NK-92 treated with Interleukin-12 subunit alpha and Interleukin-12 subunit beta, amount 100 ng/mL, for 24 hours (cell line): ENCODE data around the gene CDK11B.
"Not testable (repeated sequence)": the region's sequence is repeated elsewhere in the genome, so short reads cannot be mapped to it uniquely, and the experiment has no call there.

Source experiments
- DNase-seq: peaks from one replicate; lab custom pipeline; 2025; lab: John Stamatoyannopoulos, UW

The CDK11B gene

DNA sequence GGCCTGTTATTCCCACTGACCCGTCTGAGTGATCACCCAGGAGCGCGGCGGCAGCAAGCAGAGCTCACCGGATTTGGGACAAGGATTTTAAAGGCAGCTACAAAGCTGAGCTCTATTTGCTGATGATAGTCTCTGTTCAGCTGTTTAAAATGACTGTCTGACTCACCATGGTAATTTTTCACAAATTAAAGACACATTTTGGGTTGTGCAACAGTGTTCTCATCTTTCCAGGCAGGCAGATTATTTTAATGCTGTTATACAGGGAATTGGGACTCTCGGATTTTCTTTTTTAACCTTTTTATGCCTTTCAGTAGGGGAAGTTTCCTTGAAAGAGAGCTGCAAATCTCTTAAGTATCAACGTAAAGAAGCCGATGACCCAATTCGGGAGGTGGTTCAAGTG, 3.6 kb upstream of the CDK11B start:
- DNase-seq, result not testable (repeated sequence)

DNA sequence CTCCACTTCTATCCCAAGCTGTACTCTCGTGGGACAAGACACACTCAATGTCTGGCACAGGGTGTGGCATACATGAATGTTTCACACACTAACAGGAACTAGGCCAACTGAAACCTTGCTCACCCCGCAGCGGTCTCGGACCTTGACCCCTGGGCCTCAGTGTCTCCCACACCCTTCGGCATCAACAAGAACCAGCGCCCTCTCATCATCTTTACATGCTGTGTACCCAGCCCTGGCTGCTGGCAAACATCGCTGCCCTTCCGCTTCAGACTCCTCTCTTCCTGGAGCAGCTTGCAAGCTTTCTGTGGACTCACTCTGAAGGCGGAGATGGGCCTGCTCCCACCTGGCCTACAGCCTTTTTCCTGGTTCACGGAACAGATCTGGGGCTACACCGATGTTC, 10.5 kb downstream of the CDK11B start:
- not testable (repeated sequence) for DNase-seq

DNA sequence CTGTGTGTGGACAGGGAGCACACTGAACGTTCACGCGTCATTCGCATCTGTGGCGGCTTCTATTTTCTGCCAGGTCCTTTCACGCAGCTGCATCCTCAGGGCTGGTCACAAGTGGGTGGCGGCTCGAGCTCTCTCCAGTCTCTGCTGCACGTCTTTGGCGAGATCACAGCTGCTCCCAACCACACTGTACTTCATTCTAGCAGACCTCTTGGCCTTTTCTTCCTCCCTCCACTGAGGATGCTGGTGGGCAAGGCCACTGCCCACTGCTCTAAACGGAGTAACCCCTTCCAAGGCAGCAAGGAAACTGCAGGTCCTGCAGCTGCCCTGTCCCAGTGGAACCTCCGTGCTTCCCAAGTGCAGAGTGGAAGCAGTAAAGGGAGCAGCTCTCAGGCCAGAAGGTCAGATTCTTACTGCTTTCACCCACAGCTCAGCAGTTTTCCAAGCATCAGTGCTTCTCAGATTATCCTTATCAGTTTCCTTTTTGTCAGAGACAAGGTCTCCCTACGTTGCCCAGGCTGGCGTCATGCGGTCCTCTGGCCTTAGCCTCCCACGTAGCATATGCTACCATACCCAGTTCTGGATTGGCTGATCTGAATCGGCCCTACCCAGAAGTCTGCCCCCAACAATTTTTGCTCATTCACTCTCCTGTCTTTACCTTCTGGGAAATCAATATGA, 11.1 kb downstream of the CDK11B start:
- DNase-seq, result not testable (repeated sequence)

DNA sequence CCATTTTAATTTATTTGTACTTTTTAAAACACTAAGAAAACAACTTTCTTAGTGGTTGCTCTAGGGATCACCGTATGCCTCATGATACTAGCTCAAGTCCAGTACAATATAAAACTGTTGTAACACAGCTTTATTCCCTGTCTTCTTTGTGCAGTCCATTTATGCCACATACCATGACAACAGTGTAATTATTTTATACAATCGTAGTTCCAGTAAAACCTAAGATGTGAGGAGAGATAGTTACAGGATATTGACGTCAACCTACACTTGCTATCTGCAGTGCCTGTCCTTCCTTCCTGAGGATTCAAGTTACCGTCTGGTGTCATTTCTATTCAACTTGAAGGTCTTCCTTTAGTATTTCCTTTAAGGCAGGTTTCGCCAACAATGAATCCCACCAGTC, 12.5 kb downstream of the CDK11B start:
- DNase-seq, result not testable (repeated sequence)

DNA sequence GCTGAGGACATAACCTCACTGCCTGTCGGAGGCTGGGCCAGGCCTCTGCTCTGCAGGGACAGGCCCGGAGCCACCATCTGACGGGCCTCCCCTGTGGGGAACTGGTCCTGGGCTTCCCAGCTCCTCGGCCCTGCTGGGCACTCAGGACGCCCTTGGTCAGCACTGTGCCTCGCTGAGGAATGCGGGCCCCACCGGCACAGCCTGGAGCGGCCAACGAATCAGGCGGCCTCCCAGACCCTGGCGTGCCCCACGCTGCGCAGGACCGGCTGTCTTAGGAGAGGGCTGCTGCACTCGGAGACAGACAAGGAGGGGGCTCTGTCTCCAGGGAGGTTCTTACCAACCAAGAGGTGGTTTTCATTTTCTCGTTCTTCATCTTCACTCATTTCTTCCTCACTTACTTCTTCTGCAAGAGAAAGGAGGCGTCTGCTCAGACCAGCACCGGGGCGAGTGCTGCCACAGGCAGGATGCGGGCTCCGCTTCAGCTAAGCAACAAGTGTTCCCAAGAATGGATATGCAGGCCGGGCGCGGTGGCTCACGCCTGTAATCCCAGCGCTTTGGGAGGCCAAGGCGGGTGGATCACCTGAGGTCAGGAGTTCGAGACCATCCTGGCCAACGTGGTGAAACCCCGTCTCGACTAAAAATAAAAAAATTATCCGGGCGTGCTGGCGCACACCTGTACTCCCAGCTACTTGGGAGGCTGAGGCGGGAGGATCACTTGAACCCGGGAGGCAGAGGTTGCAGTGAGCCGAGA, 17.9 kb downstream of the CDK11B start:
- not testable (repeated sequence) for DNase-seq

DNA sequence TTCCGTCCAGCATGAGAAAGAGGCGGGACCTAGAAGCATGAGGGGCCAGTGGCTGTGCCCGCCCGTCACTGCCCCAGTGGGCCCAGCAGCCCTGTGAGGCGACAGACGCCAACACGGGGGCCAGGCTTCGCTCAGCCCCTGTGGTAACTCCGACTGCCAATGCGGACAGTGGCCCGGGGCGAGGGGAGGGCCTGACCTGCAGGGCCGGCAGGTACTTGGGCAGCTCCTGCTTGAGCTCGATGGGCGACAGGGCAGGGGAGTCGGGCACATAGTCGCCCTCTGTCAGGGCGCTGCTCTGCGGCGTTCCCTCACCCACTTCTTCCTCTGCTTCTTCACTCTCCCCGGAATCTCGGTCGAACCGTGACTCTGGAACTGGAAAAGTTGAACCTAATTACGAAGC, 18.7 kb downstream of the CDK11B start:
- not testable (repeated sequence) for DNase-seq

DNA sequence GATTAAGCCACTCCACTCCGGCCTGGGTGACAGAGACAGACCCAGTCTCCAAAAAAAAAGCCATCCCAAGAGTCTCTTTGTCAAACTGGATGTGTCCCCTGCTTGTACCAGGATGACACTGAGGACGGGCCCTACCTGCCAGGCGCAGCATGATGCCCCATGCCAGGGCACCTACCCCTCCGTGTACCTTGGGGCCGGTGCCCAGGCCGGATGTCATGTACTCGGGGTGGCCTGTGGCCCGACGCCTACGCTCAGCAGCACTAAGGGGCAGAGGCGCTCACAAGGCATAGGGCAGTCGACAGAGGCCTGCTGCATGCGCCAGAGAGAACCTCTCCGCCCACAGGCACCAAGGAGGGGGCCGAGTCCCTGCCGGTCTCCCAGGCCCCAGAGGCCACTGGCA, 19.4 kb downstream of the CDK11B start:
- DNase-seq, result not testable (repeated sequence)

DNA sequence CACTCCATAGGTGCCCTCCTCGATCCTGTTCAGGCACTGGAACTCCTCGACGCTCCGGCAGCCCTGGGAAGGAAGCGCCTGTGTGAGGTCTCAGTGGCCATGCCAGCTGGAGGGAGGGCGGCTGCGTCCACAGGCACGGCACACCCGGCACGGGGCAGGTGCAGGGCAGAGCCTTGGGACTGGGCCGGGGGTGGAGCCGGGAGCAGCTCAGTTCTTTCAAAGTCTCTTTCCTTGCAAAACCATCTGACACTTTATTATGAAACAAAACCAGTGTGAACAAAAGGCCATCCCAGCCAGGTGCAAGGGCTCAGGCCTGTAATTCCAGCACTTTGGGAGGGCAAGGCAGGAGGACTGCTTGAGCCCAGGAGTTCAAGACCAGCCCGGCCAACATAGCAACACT, 20.3 kb downstream of the CDK11B start:
- DNase-seq, result not testable (repeated sequence)

DNA sequence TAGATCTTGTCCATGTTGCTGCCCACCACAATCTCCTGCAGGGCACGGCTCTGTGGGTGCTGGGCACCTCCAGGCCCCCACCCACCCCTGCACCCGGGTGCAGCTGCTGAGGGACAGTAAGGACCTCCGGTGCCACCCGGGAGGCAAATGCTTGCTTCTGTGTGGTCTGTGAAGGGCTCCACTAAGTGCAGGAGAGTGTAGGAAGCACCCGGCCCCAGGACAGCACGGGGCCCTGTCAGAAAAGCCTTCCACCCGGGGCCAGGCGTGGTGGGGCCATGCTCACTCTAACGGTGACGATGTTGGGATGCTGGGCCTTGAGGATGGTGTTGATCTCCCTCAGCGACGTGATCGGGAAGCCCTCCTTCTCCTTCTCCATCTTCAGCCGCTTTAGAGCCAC, 21.3 kb downstream of the CDK11B start:
- DNase-seq, result not testable (repeated sequence)

DNA sequence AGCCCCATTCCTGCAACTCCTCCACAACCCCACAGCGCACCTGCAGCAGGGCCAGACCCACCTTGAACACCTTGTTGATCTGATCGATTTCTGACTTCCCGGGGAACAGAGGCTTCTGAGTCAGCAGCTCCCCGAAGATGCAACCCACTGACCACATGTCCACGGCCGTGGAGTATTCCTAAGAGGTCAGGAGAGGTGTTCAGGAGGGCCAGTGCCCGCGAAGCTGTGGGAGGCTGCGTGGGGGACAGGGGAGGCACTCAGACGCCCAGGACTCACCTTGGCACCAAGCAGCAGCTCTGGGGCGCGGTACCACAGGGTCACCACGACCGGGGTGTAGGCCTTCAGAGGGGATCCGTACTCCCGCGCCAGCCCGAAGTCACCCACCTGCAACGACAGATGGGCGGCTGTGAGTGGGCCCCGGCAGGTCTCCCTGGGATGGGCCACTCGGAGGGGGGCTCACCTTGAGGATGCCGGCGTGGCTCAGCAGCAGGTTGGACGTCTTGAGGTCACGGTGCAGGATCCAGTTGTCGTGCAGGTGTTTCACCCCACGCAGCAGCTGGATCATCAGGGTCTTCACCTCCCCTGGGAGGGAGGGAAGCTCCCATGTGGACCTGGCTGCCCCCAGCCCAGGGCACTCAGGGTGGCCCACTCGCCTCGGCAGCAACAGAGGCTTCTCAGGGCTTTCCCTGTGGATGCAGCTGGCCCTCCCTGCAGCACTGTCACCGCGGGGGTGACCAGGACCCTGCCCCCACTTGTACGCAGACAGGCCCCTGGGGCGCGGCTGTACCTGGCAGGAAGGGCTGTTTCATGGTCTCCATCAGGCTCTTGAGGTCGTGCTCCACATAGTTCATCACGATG, 22.0 kb downstream of the CDK11B start:
- DNase-seq, result not testable (repeated sequence)

DNA sequence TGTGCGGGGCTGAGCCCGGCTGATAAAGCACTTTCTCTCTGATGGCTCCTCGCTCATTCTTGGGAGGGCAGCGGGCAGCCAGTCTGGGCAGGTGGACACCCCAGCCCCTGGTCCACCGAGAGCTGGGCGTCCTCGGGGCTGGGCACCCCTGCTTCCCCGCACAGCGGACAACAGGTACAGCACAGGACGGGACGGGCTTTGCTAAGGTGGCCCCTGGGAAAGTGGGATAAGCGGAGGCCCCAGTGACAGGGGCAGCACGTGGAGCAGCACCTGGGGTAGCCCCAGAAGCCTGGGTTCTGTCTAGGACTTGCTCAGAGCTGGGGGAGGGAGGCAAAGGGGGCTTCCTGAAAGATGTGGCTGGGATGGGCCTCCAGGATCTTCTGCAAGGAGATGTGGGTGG, 24.2 kb downstream of the CDK11B start:
- DNase-seq, result not testable (repeated sequence)

DNA sequence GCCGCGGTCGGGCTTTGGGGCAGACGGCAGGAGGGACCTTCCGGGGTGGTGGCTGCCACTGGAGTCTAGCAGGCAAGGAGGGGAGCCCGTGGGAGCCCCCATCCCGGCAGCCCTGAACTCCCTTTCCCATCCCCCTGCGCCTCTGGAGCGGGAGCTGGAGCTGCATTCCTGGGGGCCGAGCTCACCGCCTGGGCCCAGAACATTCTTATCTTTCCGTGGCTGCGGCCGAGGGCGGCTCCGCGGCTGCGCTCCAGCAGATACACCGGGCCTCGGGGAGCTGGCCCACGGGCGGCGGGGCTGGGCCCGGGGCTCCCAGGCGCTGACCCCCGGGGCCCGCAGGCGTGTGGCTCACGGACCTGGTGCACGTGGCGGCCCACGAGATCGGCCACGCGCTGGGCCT, 25.4 kb downstream of the CDK11B start:
- DNase-seq, result not testable (repeated sequence)

DNA sequence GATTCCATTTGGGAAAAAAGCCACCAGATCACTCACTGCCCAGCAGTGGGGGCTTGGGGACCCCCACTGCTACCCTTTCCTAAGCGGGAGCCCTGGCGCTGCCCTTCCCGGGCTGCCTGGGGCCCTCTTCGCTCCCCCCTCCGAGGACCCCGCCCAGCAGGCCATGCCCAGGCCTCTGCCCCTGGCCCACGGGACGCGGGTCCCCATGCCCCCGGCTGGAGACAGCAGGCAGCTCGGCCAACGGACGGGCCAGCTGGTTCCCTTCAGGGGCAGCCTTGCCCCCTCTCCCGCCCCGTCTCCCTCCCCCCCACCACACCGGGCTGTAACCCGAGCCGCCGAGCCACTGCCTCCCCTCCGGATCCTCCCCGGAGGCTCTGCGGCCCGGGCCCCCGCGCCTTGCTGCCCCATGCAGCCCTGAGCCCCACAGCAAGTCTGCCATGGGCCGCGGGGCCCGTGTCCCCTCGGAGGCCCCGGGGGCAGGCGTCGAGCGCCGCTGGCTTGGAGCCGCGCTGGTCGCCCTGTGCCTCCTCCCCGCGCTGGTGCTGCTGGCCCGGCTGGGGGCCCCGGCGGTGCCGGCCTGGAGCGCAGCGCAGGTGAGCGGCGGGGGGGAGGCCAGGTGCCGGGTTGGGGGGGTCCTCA, 26.9 kb downstream of the CDK11B start, which contains the start of gene MMP23B:
Gene MMP23B, plus strand, starts transcription at position 392 of the 639 bp plus-strand sequence. Its CDS starts 46 bp downstream, at position 438.
- DNase-seq, result no peak

DNA sequence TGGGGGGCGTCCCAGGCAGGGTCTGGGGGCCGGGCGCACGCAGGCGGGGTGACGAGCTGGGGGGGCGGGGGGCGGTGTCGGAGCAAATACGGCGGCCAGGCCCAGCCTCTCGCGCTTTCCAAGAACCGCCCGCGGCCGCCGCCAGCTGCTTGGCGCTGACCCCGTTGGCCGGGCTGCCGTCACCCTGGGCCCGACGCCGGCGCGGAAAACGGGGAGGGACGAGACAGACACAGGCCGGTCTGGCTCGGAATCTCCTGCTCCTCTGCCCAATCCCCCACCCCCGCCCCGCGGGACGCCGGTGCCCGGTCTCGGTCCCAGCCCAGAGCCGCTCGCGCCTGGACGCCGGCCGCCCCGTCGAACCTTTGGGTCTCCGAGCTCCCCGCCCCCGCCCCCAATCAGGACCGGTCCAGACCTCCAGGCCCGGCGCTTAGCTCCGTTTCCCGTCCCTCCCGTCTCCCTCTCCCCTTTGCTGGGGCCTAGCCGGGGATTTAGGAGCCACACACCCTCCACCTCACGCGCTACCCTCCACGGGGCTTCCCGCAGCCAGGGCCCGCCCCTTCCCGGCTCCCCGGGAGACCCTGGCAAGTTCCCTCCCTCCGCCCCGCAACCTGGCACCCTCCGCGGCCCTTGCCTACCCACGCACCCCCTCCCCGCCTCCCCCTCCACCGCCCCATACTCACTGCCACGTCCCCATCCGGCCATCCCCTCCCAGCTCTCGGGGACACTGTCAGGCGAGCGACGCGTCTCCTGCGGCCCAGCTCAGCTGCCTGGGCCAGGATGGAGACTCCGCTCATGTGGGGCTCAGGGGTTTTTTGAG, 27.6 kb downstream of the CDK11B start:
- DNase-seq, result no peak

DNA sequence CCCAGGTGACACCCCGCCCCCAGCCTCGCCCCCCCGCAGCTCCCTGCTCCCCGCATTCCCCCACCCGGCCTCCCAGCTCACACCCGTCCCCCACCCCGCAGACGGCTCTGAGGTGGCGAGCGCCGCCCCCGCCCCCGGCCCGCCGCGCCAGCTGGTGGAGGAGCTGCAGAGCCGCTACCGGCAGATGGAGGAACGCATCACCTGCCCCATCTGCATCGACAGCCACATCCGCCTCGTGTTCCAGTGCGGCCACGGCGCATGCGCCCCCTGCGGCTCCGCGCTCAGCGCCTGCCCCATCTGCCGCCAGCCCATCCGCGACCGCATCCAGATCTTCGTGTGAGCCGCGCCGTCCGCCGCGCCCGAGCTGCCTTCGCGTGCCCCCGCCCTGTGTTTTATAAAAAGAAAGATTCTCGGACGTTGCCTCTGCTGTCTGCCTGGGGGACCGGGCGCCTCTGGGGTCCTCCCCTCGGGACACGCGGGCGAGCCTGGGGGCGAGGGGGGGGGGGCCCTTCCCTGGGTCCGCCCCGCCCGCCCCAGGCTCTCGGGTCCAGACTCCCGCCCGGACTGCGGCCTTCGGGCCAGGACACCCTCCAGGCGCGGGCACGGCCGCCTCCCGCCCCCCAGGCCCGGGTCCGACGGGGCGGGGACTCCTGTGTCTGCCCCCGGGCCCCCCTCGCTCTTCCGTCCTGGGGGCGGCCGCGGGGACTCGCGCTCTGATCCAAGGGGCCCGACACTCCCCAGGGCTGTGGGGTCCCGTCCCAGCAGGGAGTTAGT, 28.4 kb downstream of the CDK11B start:
- DNase-seq, result peak; percentile 92

DNA sequence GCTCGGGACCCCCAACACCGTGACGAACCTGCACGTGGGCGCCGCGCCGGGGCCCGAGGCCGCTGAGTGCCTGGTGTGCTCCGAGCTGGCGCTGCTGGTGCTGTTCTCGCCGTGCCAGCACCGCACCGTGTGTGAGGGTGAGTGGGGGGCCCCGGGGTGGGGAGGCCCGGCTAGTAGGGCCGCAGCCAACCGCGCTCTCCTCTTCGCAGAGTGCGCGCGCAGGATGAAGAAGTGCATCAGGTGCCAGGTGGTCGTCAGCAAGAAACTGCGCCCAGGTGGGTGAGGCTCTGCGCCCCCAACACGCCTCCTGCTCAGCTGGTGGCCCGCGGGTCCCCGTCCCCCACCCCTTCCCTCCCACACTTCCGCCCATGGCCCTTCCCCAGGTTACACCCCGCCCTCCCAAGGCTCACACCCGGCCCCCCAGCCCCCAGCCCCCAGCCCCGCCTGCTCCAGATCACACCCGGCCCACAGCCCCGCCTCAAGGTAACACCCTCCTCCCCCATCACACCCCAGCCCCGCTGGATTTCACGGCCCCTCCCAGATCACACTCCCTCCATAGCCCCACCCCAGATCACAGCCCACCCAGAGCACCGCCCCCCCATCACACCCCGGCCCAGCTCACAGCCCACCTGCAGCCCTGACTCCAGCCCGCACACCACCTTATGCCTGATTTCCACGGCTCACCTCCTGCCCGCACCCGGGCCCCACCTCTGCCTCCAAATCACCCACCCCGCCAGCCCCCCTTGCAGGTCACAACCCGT, 29.2 kb downstream of the CDK11B start:
- peak; percentile 92 for DNase-seq

DNA sequence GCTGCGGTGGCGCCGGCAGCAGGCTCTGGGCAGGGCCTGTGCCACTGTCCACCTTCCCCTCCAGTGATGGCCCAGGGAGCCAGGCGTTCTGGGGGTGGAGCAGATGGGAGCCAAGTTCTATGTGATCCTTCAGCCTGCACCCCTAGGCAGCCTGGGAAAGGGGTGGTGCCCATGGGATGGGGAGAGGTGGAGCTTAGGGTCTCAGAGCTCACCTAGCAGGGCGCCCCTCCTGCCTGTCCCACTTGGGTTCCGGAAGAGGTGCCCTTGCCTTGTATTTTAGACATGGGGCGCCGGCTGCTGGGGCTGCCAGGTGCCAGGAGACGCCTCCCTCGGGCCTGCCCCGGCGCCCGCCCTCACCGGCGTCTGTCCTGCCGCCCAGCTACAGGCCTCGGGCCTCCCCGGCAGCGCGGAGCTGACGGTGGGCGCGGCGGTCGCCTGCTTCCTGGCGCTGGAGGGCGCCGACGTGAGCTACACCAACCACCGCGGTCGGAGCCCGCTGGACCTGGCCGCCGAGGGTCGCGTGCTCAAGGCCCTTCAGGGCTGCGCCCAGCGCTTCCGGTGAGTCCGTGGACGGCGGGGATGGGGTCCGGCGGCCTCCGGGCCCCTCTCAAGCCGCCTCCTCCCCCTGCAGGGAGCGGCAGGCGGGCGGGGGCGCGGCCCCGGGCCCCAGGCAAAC, 29.9 kb downstream of the CDK11B start:
- no peak for DNase-seq

DNA sequence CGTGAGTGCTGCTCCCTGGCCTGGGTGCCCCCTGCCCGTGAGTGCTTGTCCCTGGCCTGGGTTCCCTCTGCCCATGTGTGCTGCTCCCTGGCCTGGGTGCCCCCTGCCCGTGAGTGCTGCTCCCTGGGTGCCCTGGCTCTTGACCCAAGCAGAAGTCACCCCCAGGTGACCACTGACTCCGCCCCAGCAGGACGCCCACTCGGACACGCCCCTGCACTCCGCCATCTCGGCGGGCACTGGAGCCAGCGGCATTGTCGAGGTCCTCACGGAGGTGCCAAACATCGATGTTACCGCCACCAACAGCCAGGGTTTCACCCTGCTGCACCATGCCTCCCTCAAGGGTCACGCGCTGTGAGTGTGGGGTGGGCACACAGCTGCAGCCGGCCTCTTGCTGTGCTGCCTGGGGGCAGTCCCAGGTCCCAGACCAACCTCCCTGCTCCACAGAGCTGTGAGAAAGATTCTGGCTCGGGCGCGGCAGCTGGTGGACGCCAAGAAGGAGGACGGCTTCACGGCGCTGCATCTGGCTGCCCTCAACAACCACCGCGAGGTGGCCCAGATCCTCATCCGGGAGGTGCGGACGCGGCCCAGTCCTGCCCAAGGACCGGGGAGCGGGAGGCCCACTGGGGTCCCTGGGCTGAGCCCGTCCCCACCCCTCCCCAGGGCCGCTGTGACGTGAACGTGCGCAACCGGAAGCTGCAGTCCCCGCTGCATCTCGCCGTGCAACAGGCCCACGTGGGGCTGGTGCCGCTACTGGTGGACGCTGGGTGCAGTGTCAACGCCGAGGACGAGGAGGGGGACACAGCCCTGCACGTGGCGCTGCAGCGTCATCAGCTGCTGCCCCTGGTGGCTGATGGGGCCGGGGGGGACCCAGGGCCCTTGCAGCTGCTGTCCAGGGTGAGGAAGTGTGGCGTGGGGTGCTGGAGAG, 30.7 kb downstream of the CDK11B start:
- DNase-seq, result no peak
